KMS-11 (cell line): ENCODE data around the gene PCDHB5.
"Not testable (repeated sequence)": the region's sequence is repeated elsewhere in the genome, so short reads cannot be mapped to it uniquely, and the experiment has no call there.

ENCODE experiments used
- H2AFZ ChIP-seq: fragments of 200-600 bp; sonication (generic); 2 replicates; pipeline ENCODE4 v1.6.1; 2016; ENCODE audit warnings: antibody characterized with exemption, mixed run types, low read depth
- H3K27ac ChIP-seq: fragments of 200-600 bp; sonication (generic); 2 replicates; pipeline ENCODE4 v1.6.1; 2016; ENCODE audit warnings: mild to moderate bottlenecking, mixed run types
- H3K27me3 ChIP-seq: fragments of 200-600 bp; sonication (generic); 2 replicates; pipeline ENCODE4 v1.6.1; 2017; ENCODE audit warnings: mild to moderate bottlenecking, low read depth, mixed run types, moderate library complexity; ENCODE audit not compliant: insufficient read depth
- H3K36me3 ChIP-seq: fragments of 200-600 bp; sonication (generic); 2 replicates; pipeline ENCODE4 v1.6.1; 2017; ENCODE audit warnings: mild to moderate bottlenecking, mixed run types; ENCODE audit not compliant: insufficient read depth
- H3K4me1 ChIP-seq: fragments of 200-600 bp; sonication (generic); 2 replicates; pipeline ENCODE4 v1.6.1; 2016; ENCODE audit warnings: mild to moderate bottlenecking, low read depth, mixed run types; ENCODE audit not compliant: poor library complexity, severe bottlenecking
- H3K4me2 ChIP-seq: fragments of 200-600 bp; sonication (generic); 2 replicates; pipeline ENCODE4 v1.7.0; 2016; ENCODE audit warnings: mild to moderate bottlenecking, mixed run types
- H3K4me3 ChIP-seq: fragments of 200-600 bp; sonication (generic); IDR thresholded peaks from 2 replicates; pipeline ENCODE4 v1.6.1; 2017; ENCODE audit warnings: low read depth, low read length, mixed read lengths; ENCODE audit not compliant: insufficient read depth
- H3K79me2 ChIP-seq: fragments of 200-600 bp; sonication (generic); 2 replicates; pipeline ENCODE4 v1.6.1; 2016; ENCODE audit warnings: low read depth, mixed run types; ENCODE audit not compliant: insufficient read depth
- H3K9ac ChIP-seq: fragments of 200-600 bp; sonication (generic); 2 replicates; pipeline ENCODE4 v1.6.1; 2016; ENCODE audit warnings: mild to moderate bottlenecking, mixed run types
- H4K20me1 ChIP-seq: fragments of 200-600 bp; sonication (generic); 2 replicates; pipeline ENCODE4 v1.6.1; 2016; ENCODE audit warnings: mild to moderate bottlenecking, mixed run types; ENCODE audit not compliant: insufficient read depth
- CTCF ChIP-seq: fragments of 200-600 bp; sonication (generic); conservative IDR thresholded peaks from 2 replicates; pipeline ENCODE4 v1.6.1; 2017; ENCODE audit warnings: low read depth, mild to moderate bottlenecking, antibody characterized with exemption, low read length, moderate library complexity, mixed read lengths

PCDHB5 gene

GRCh38 chr5:141150993-141151325 is 16.0 kb downstream of the PCDHB5 start:
- no peak overlapping the region for H3K4me3 ChIP-seq
- no peak overlapping the region for H2AFZ ChIP-seq
- no peaks in the 10 kb centered on the region for H3K36me3 ChIP-seq
- H3K27ac ChIP-seq = no peak overlapping the region
- no peaks in the 10 kb centered on the region for H3K27me3 ChIP-seq
- H4K20me1 ChIP-seq = no peaks in the 10 kb centered on the region
- no peaks in the 10 kb centered on the region for H3K4me1 ChIP-seq
- no peaks in the 10 kb centered on the region for H3K79me2 ChIP-seq
- no peak for TF ChIP-seq CTCF
- no peak overlapping the region for H3K4me2 ChIP-seq
- H3K9ac ChIP-seq = no peak overlapping the region

GRCh38 chr5:141151632-141152031 is 16.6 kb downstream of the PCDHB5 start:
- not testable (repeated sequence) for H3K36me3 ChIP-seq, H2AFZ ChIP-seq, H3K27me3 ChIP-seq, H3K79me2 ChIP-seq, H3K9ac ChIP-seq, H3K27ac ChIP-seq, H4K20me1 ChIP-seq, H3K4me1 ChIP-seq, H3K4me3 ChIP-seq, H3K4me2 ChIP-seq

- H4K20me1 ChIP-seq, H3K27me3 ChIP-seq, H2AFZ ChIP-seq, H3K27ac ChIP-seq, H3K4me1 ChIP-seq, H3K79me2 ChIP-seq, H3K4me3 ChIP-seq, H3K36me3 ChIP-seq, H3K4me2 ChIP-seq, H3K9ac ChIP-seq: not testable (repeated sequence)
Observed at GRCh38 chr5:141152096-141152495, 17.1 kb downstream of the PCDHB5 start.

GRCh38 chr5:141155540-141156374 is 20.8 kb downstream of the PCDHB5 start:
- Histone ChIP-seq H3K4me1 (no peaks in the 10 kb centered on the region), H3K27ac (no peak overlapping the region), H4K20me1 (no peaks in the 10 kb centered on the region), H3K9ac (no peak overlapping the region), H3K79me2 (no peaks in the 10 kb centered on the region), H3K27me3 (no peaks in the 10 kb centered on the region), H3K4me2 (no peak overlapping the region), H2AFZ (no peak overlapping the region), H3K4me3 (no peak overlapping the region), H3K36me3 (no peaks in the 10 kb centered on the region)
- no peak; the same call in 1 of the 2 replicates for TF ChIP-seq CTCF

- not testable (repeated sequence) for H4K20me1 ChIP-seq, H3K4me1 ChIP-seq, H3K27me3 ChIP-seq, H3K36me3 ChIP-seq, H2AFZ ChIP-seq, H3K4me2 ChIP-seq, H3K9ac ChIP-seq, H3K4me3 ChIP-seq, H3K27ac ChIP-seq, H3K79me2 ChIP-seq
Observed at GRCh38 chr5:141157356-141157755, 22.4 kb downstream of the PCDHB5 start.

GRCh38 chr5:141157901-141158300 is 22.9 kb downstream of the PCDHB5 start:
- H3K27ac ChIP-seq, H3K4me2 ChIP-seq, H3K36me3 ChIP-seq, H4K20me1 ChIP-seq, H3K9ac ChIP-seq, H2AFZ ChIP-seq, H3K4me1 ChIP-seq, H3K79me2 ChIP-seq, H3K4me3 ChIP-seq, H3K27me3 ChIP-seq: not testable (repeated sequence)
